ENCODE data around the gene TBRG4. TPM values are rescaled to one million over a fixed set of nuclear protein-coding genes. Genes with fewer than 3 reads are reported as not detected.
A peak's percentile ranks its signal among the peaks of the same experiment; 100 is the strongest.

TBRG4 gene
- total and polyA plus RNA-seq, 9 donors, result 28.6 to 67.5 (median 49.9) TPM

- WGBS, 3 donors, result 87 to 100% (median 89%) methylated on average over 1 of the region's 1 CpG
These were observed 47.0 kb upstream of the TBRG4 start for GRCh38 chr7:45158471-45158870.

DNA sequence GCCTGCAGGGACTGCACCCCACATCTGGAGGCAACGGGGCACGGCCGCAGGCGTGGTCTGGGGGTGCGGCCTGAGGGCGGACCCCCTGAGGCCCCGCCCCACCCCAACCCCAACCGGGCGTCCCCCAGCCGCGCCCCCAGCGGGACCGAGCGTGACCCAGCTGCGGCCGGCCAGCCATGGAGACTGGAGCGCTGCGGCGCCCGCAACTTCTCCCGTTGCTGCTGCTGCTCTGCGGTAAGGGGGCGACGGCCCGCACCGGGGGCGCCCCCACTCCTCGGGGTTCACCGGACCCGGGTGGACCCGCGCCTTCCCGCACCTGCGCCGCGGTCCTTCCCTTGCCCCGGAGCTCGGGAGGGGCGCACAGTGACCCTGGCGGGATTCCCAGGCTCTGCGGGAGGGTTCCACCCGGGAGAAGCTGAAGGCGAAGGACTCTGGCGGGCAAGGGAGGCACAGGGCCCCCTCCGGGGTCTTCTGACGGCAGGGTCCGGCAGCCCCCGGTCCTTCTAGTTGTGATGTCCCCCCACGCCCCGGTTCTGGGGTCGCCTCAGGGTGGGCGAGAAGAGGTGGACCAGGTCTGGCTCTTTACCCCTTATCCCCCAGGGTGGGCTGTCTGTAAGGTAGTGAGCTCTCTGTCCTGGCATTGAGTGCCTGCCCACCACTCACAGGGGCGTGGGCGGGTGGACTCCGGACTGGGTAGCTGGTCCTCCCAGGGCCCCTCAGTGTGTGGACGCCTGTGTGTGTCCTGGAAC lies 46.3 kb upstream of the TBRG4 start, which contains the start of gene RAMP3:
Gene RAMP3, plus strand, starts transcription at position 139 of the 749 bp plus-strand sequence. Its CDS starts 38 bp downstream, at position 177.
- H3K27me3 ChIP-seq, result no peaks in the 10 kb centered on the region
- no peak for DNase-seq
- H3K4me1 ChIP-seq (ENCODE audit: insufficient read depth), result no peaks in the 10 kb centered on the region
- intact Hi-C loops (cut with DNase I), result loop anchor here in 1 of 4 donors (5.0 kb wide), 2 partner anchors 104 to 1154 kb away; no protein-coding TSS in a partner anchor
- TF ChIP-seq POLR2A (IDR thresholded peaks at IDR 0.05), result no peak
- no peak for TF ChIP-seq EP300 (IDR thresholded peaks at IDR 0.05)
- TF ChIP-seq CTCF (IDR thresholded peaks at IDR 0.05), result no peak
- H3K9me3 ChIP-seq, result no peaks in the 10 kb centered on the region
- H3K4me3 ChIP-seq, result peak within 1 kb of the TSS; percentile 18
- no peaks in the 10 kb centered on the region for H3K36me3 ChIP-seq
- no peak within 1 kb of the TSS for H3K27ac ChIP-seq
- 9 to 12% (median 10%) methylated on average over 36 to 56 of the region's 56 CpGs for WGBS, 3 donors

More at GRCh38 chr7:45158471-45158870, 47.0 kb upstream of the TBRG4 start:
- Histone ChIP-seq H3K4me3 (no peak overlapping the region), H3K27me3 (no peaks in the 10 kb centered on the region), H3K27ac (no peak overlapping the region), H3K4me1 (ENCODE audit: insufficient read depth) (no peaks in the 10 kb centered on the region), H3K9me3 (no peaks in the 10 kb centered on the region), H3K36me3 (no peaks in the 10 kb centered on the region)
- intact Hi-C loops (cut with DNase I), result loop anchor here in 1 of 4 donors (5.0 kb wide), 2 partner anchors 104 to 1154 kb away; no protein-coding TSS in a partner anchor
- TF ChIP-seq POLR2A (IDR thresholded peaks at IDR 0.05), result no peak
- TF ChIP-seq CTCF (IDR thresholded peaks at IDR 0.05), result no peak
- TF ChIP-seq EP300 (IDR thresholded peaks at IDR 0.05), result no peak
- DNase-seq, result no peak

GRCh38 chr7:45157286-45157652 lies 45.8 kb upstream of the TBRG4 start:
- H3K9me3 ChIP-seq, result no peaks in the 10 kb centered on the region
- no peaks in the 10 kb centered on the region for H3K36me3 ChIP-seq
- H3K4me1 ChIP-seq (ENCODE audit: insufficient read depth), result no peaks in the 10 kb centered on the region
- peak overlapping the region; percentile 18 for H3K4me3 ChIP-seq
- intact Hi-C loops (cut with DNase I), result loop anchor here in 1 of 4 donors (5.0 kb wide), 2 partner anchors 105 to 1155 kb away; no protein-coding TSS in a partner anchor
- TF ChIP-seq CTCF (IDR thresholded peaks at IDR 0.05), result no peak
- no peak for TF ChIP-seq POLR2A (IDR thresholded peaks at IDR 0.05)
- no peak for TF ChIP-seq EP300 (IDR thresholded peaks at IDR 0.05)
- H3K27ac ChIP-seq, result no peak overlapping the region
- 7 to 9% (median 8%) methylated on average over 14 of the region's 14 CpGs for WGBS, 3 donors
- H3K27me3 ChIP-seq, result no peaks in the 10 kb centered on the region
- DNase-seq, result no peak

DNA sequence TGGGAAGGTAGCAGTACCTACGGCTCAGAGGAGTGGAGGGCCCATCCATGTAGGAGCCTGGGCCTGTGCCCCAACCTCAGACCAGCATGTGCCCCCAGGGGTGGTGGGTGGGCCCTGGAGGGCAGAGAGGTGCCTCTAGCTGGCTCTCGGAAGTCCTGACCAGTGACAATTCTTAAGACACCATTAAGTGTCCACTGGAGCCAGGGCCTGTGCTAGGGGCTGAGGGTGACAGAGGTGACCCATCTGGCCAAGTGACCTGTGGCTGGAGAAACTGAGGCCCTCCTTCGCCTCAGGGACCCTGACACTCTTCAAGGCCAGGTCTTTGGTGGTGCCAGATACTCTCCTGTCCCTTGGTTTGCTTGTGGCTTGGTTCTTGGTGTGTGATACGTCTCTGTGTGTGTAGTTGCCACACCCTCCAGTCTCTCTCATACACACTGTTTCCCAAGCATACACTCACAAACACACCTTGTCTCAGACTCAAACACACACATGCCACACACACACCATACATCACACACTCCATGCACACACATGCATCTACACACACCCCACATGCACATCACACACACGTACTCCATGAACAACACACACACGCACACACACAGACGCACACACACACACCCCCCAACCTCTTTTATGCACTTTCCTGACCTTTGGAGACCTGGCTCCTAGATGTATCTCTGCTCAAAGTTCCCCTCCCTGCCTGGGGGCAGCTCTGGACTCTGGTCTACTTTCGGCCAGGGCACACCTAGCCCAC lies 45.2 kb upstream of the TBRG4 start:
- intact Hi-C loops (cut with DNase I), result loop anchor here in 1 of 4 donors (5.0 kb wide), 2 partner anchors 106 to 1156 kb away; no protein-coding TSS in a partner anchor
- 84 to 87% (median 86%) methylated on average over 8 of the region's 8 CpGs for WGBS, 3 donors
- DNase-seq, result no peak

More for the DNA sequence above, 45.2 kb upstream of the TBRG4 start:
- Histone ChIP-seq H3K4me1 (ENCODE audit: insufficient read depth) (no peaks in the 10 kb centered on the region), H3K27me3 (no peaks in the 10 kb centered on the region), H3K9me3 (no peaks in the 10 kb centered on the region), H3K4me3 (no peak overlapping the region), H3K36me3 (no peaks in the 10 kb centered on the region), H3K27ac (no peak overlapping the region)
- TF ChIP-seq EP300 (IDR thresholded peaks at IDR 0.05) (no peak), CTCF (IDR thresholded peaks at IDR 0.05) (no peak)

Measured in ovary (tissue), 9 donors.